ENCODE data around the gene RBM4. TPM values are rescaled to one million over a fixed set of nuclear protein-coding genes. Genes with fewer than 3 reads are reported as not detected.
A peak's percentile ranks its signal among the peaks of the same experiment; 100 is the strongest.
"Not testable (repeated sequence)": the region's sequence is repeated elsewhere in the genome, so short reads cannot be mapped to it uniquely, and the experiment has no call there.

The RBM4 gene, protein sequence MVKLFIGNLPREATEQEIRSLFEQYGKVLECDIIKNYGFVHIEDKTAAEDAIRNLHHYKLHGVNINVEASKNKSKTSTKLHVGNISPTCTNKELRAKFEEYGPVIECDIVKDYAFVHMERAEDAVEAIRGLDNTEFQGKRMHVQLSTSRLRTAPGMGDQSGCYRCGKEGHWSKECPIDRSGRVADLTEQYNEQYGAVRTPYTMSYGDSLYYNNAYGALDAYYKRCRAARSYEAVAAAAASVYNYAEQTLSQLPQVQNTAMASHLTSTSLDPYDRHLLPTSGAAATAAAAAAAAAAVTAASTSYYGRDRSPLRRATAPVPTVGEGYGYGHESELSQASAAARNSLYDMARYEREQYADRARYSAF
- total RNA-seq: 100 to 1,000 TPM in 3 of 4 donors, 10 to 100 TPM in 1; 98.2 to 114 (median 102) TPM

DNA sequence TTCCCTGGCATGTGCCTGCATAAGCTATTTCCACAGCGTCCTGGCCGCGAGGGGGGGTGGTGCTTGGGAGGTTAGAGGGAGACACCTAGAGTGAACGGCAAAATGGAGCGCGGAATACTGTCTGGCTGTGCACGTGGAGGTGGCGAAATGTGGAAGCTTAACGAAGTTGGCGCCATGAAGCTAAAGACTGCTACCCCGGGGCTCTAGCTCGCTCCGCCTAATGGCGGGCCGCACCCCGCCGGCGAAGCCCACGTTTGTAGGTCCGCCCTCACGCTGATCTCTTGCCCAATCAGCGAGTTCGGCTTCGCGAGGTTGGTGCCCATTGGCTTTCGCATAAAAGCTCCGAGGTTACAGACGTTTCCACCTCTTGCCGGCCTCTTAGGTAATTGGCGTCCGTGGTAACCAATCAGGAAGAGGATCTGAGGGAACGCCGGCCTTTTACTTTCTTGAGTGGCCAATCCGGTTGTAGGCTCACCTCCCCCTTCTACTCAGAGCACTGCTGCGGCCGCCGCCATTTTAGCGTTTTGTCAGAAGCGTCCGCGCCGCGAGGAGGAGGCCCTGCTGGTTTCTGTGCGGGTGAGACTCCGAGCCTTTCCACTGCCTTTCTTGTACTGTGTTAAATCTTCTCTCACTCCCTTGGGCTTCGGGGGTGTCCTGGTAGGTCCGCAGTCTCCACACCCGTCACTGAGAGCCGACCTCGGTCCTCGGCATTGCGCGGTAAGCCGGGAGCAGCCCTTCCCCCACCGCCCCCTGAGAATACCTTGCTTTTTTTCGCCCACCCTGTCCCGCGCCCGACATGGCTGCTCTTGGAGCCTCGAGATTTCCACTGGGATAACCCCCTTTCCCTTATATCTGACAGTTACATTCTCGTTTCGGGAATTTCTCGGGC lies at the start of gene RBM4:
Gene RBM4 (plus strand): TSS at position 527 of the 889 bp plus-strand sequence. CDS start 1,009 bp downstream, outside the sequence.
- WGBS, 2 donors (ENCODE audit: low coverage in 1 of 2): 0 to 1% methylated on average over 5 to 14 of the region's 63 CpGs
- Histone ChIP-seq H3K9me3 (no peaks in the 10 kb centered on the region), H3K4me3 (peak within 1 kb of the TSS; percentile 49 to 78), H3K36me3 (peaks cover 0 to 26% of the 10 kb centered on the region in 2 donors), H3K27ac (peak within 1 kb of the TSS; percentile 57 to 92 (median 90)), H3K4me1 (peaks cover 21 to 71% (median 41%) of the 10 kb centered on the region in 3 donors), H3K27me3 (no peaks in the 10 kb centered on the region)
- peak; percentile 98 for ATAC-seq
- TF ChIP-seq, protein P1, sequence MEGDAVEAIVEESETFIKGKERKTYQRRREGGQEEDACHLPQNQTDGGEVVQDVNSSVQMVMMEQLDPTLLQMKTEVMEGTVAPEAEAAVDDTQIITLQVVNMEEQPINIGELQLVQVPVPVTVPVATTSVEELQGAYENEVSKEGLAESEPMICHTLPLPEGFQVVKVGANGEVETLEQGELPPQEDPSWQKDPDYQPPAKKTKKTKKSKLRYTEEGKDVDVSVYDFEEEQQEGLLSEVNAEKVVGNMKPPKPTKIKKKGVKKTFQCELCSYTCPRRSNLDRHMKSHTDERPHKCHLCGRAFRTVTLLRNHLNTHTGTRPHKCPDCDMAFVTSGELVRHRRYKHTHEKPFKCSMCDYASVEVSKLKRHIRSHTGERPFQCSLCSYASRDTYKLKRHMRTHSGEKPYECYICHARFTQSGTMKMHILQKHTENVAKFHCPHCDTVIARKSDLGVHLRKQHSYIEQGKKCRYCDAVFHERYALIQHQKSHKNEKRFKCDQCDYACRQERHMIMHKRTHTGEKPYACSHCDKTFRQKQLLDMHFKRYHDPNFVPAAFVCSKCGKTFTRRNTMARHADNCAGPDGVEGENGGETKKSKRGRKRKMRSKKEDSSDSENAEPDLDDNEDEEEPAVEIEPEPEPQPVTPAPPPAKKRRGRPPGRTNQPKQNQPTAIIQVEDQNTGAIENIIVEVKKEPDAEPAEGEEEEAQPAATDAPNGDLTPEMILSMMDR (IDR thresholded peaks at IDR 0.05): peak in 2 of 4 experiments; percentile 19 to 24
- TF ChIP-seq POLR2A (IDR thresholded peaks at IDR 0.05) (peak; percentile 85 to 88), POLR2AphosphoS5 (IDR thresholded peaks at IDR 0.05) (peak; percentile 97), EP300 (IDR thresholded peaks at IDR 0.05) (no peak)

DNA sequence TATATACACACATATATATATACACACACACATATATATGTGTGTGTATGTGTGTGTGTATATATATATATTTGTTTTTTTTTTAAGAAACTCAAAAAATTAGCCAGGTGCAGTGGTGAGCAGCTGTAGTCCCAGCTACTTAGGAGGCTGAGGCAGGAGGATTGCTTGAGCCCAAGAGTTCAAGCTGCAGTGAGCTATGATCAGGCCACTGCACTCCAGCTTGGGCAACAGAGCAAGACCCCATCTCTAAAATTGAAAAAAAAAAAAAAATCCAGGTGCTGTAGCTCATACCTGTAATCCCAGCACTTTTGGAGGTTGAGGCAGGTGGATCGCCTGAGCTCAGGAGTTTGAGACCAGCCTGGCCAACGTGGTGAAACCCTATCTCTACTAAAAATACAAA lies 49.2 kb upstream of the RBM4 start:
- not testable (repeated sequence) for H3K36me3 ChIP-seq, H3K4me3 ChIP-seq, ATAC-seq, H3K27ac ChIP-seq, H3K9me3 ChIP-seq, H3K27me3 ChIP-seq
- H3K4me1 ChIP-seq: peaks cover 0 to 20% (median 14%) of the 10 kb centered on the region in 3 donors
- WGBS, 2 donors (ENCODE audit: low coverage in 1 of 2): 65 to 67% methylated on average over 2 of the region's 2 CpGs

DNA sequence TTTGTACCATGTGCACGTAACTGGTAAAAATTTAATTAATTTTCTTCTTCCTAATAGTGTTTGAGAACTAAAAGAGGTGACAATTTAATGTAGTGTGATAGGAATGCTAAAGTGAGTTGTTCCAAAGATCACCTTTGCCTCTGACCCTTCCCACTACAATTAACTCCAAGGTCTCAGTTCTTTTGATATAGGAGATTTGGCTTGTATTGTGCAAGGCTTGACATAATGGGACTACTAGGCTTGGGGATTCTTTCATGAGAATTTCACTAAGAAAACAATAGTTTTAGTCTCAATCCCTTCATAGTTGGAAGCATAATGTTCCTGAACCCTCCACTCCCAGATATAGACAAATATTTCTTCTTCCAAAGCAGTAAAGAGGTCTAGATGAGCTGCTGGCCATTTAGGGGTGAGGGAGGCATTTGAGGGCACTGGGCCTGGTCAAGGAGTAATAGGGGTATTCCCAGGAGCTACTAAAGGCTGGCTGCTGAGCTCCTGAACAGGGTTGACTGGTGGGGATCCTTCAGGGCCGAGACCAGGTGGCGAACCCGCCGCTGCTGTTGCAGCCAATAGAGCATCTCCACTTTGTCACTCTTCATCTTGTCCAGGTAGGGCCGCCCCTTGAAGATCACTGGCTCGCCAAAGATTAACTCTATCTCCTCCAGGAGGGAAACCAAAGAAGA lies 48.4 kb upstream of the RBM4 start:
- no peaks in the 10 kb centered on the region for H3K36me3 ChIP-seq
- no peak overlapping the region for H3K4me3 ChIP-seq
- H3K9me3 ChIP-seq: no peaks in the 10 kb centered on the region
- H3K27me3 ChIP-seq: no peaks in the 10 kb centered on the region
- peaks cover 0 to 29% (median 22%) of the 10 kb centered on the region in 3 donors for H3K4me1 ChIP-seq
- TF ChIP-seq EP300 (IDR thresholded peaks at IDR 0.05) (no peak), POLR2A (IDR thresholded peaks at IDR 0.05) (no peak), POLR2AphosphoS5 (IDR thresholded peaks at IDR 0.05) (no peak)
- TF ChIP-seq, protein P1 (IDR thresholded peaks at IDR 0.05): no peak
- no peak overlapping the region for H3K27ac ChIP-seq
- WGBS, 2 donors (ENCODE audit: low coverage in 1 of 2): 96 to 100% methylated on average over 3 to 7 of the region's 7 CpGs
- ATAC-seq: no peak

DNA sequence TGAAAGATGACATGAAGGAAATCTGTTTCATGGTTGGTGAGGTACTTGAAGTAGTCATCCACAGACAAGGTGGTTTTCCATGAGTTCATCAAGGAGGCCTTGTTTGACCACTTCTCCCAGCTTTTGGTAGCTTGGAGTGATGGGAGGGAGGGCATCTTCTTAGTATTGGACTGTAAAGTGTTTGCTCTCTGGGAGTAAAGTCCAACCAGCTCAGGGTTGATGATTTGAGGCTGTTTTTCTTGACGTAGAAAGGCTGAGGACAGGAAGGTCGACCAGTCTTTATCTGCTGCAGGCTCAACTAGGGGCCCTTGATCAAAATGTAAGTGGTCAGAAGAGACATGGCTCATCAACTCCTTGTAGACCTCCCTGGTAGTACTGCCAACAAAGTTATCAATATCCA lies 47.3 kb upstream of the RBM4 start:
- Histone ChIP-seq H3K9me3 (no peaks in the 10 kb centered on the region), H3K4me3 (no peak overlapping the region), H3K27ac (no peak overlapping the region), H3K4me1 (peaks cover 0 to 39% (median 32%) of the 10 kb centered on the region in 3 donors), H3K36me3 (no peaks in the 10 kb centered on the region), H3K27me3 (no peaks in the 10 kb centered on the region)
- TF ChIP-seq POLR2A (IDR thresholded peaks at IDR 0.05): no peak
- TF ChIP-seq, protein P1 (IDR thresholded peaks at IDR 0.05): no peak
- TF ChIP-seq EP300 (IDR thresholded peaks at IDR 0.05): no peak
- no peak for TF ChIP-seq POLR2AphosphoS5 (IDR thresholded peaks at IDR 0.05)
- no peak for ATAC-seq
- 100% methylated on average over 1 of the region's 2 CpGs; no CpG with 5 or more reads in 1 of the 2 donors for WGBS, 2 donors (ENCODE audit: low coverage in 1 of 2)

All from gastroesophageal sphincter (tissue), 4 donors.